Measurements from ENCODE around the gene MSRB3.
A peak's percentile ranks its signal among the peaks of the same experiment; 100 is the strongest.

The MSRB3 gene

GRCh38 chr12:65505386-65506121 lies 227.1 kb downstream of the MSRB3 start:
- Histone ChIP-seq H3K4me3 (ENCODE audit: low read length) (no peak overlapping the region), H3K27me3 (ENCODE audit: insufficient read depth, low read length) (no peaks in the 10 kb centered on the region), H2AFZ (ENCODE audit: low read depth, low read length) (no peak overlapping the region), H3K9me3 (ENCODE audit: low read length) (no peaks in the 10 kb centered on the region), H3K36me3 (ENCODE audit: insufficient read depth, low read length) (no peaks in the 10 kb centered on the region), H3K4me1 (ENCODE audit: insufficient read depth, low read length) (peaks cover 23% of the 10 kb centered on the region)

GRCh38 chr12:65508276-65509035 lies 230.0 kb downstream of the MSRB3 start:
- no peak overlapping the region for H2AFZ ChIP-seq (ENCODE audit: low read depth, low read length)
- H3K27me3 ChIP-seq (ENCODE audit: insufficient read depth, low read length) = no peaks in the 10 kb centered on the region
- H3K9me3 ChIP-seq (ENCODE audit: low read length) = no peaks in the 10 kb centered on the region
- no peaks in the 10 kb centered on the region for H3K36me3 ChIP-seq (ENCODE audit: insufficient read depth, low read length)
- H3K4me3 ChIP-seq (ENCODE audit: low read length) = no peak overlapping the region
- peaks cover 17% of the 10 kb centered on the region for H3K4me1 ChIP-seq (ENCODE audit: insufficient read depth, low read length)

GRCh38 chr12:65510007-65510406 lies 231.5 kb downstream of the MSRB3 start:
- Histone ChIP-seq H3K36me3 (ENCODE audit: insufficient read depth, low read length) (no peaks in the 10 kb centered on the region), H2AFZ (ENCODE audit: low read depth, low read length) (no peak overlapping the region), H3K4me1 (ENCODE audit: insufficient read depth, low read length) (peaks cover 17% of the 10 kb centered on the region), H3K9me3 (ENCODE audit: low read length) (no peaks in the 10 kb centered on the region), H3K4me3 (ENCODE audit: low read length) (peak overlapping the region; percentile 8), H3K27me3 (ENCODE audit: insufficient read depth, low read length) (no peaks in the 10 kb centered on the region)

GRCh38 chr12:65510584-65511050 lies 232.1 kb downstream of the MSRB3 start:
- H3K36me3 ChIP-seq (ENCODE audit: insufficient read depth, low read length) = no peaks in the 10 kb centered on the region
- no peak overlapping the region for H2AFZ ChIP-seq (ENCODE audit: low read depth, low read length)
- H3K9me3 ChIP-seq (ENCODE audit: low read length) = no peaks in the 10 kb centered on the region
- peak overlapping the region; percentile 23 for H3K4me3 ChIP-seq (ENCODE audit: low read length)
- H3K4me1 ChIP-seq (ENCODE audit: insufficient read depth, low read length) = peaks cover 17% of the 10 kb centered on the region
- H3K27me3 ChIP-seq (ENCODE audit: insufficient read depth, low read length) = no peaks in the 10 kb centered on the region

- Histone ChIP-seq H2AFZ (ENCODE audit: low read depth, low read length) (no peak overlapping the region), H3K9me3 (ENCODE audit: low read length) (no peaks in the 10 kb centered on the region), H3K36me3 (ENCODE audit: insufficient read depth, low read length) (no peaks in the 10 kb centered on the region), H3K4me1 (ENCODE audit: insufficient read depth, low read length) (peaks cover 17% of the 10 kb centered on the region), H3K27me3 (ENCODE audit: insufficient read depth, low read length) (no peaks in the 10 kb centered on the region), H3K4me3 (ENCODE audit: low read length) (peak overlapping the region; percentile 23)
Observed at GRCh38 chr12:65511134-65511834, 232.8 kb downstream of the MSRB3 start.

- Histone ChIP-seq H3K9me3 (ENCODE audit: low read length) (no peaks in the 10 kb centered on the region), H3K4me3 (ENCODE audit: low read length) (no peak overlapping the region), H3K4me1 (ENCODE audit: insufficient read depth, low read length) (peaks cover 17% of the 10 kb centered on the region), H3K27me3 (ENCODE audit: insufficient read depth, low read length) (no peaks in the 10 kb centered on the region), H3K36me3 (ENCODE audit: insufficient read depth, low read length) (no peaks in the 10 kb centered on the region), H2AFZ (ENCODE audit: low read depth, low read length) (no peak overlapping the region)
Observed at GRCh38 chr12:65511912-65512311, 233.4 kb downstream of the MSRB3 start.
